ENCODE results near the gene CDKAL1. TPM values are rescaled to one million over a fixed set of nuclear protein-coding genes. Genes with fewer than 3 reads are reported as not detected.

The CDKAL1 gene
- total and polyA plus RNA-seq, 11 donors = 3.2 to 14.3 (median 9.3) TPM

- DNase-seq = no peak
- H3K9me3 ChIP-seq = no peaks in the 10 kb centered on the region
- intact Hi-C loops (cut with DNase I) = loop anchor here in 4 of 10 donors (2.0 to 10.0 kb wide), 3 partner anchors 132 to 439 kb away; partner anchors contain the start of gene E2F3 (in 3 of the 4)
- TF ChIP-seq, protein P1, sequence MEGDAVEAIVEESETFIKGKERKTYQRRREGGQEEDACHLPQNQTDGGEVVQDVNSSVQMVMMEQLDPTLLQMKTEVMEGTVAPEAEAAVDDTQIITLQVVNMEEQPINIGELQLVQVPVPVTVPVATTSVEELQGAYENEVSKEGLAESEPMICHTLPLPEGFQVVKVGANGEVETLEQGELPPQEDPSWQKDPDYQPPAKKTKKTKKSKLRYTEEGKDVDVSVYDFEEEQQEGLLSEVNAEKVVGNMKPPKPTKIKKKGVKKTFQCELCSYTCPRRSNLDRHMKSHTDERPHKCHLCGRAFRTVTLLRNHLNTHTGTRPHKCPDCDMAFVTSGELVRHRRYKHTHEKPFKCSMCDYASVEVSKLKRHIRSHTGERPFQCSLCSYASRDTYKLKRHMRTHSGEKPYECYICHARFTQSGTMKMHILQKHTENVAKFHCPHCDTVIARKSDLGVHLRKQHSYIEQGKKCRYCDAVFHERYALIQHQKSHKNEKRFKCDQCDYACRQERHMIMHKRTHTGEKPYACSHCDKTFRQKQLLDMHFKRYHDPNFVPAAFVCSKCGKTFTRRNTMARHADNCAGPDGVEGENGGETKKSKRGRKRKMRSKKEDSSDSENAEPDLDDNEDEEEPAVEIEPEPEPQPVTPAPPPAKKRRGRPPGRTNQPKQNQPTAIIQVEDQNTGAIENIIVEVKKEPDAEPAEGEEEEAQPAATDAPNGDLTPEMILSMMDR (IDR thresholded peaks at IDR 0.05) = no peak
- no peak for TF ChIP-seq POLR2A (IDR thresholded peaks at IDR 0.05)
- H3K27ac ChIP-seq = peak overlapping the region; percentile 36 to 90 (median 74)
- peaks cover 0 to 13% (median 5%) of the 10 kb centered on the region in 9 donors for H3K36me3 ChIP-seq
- ATAC-seq = no peak
- 43 to 50% (median 46%) methylated on average over 6 of the region's 6 CpGs for WGBS, 4 donors
- no peaks in the 10 kb centered on the region for H3K27me3 ChIP-seq
- peak overlapping the region; percentile 53 to 84 (median 73) for H3K4me3 ChIP-seq
- H3K4me1 ChIP-seq = peaks cover 0 to 17% (median 6%) of the 10 kb centered on the region in 12 donors
These were observed 437 bp upstream of the CDKAL1 start for GRCh38 chr6:20533746-20534294.

DNA sequence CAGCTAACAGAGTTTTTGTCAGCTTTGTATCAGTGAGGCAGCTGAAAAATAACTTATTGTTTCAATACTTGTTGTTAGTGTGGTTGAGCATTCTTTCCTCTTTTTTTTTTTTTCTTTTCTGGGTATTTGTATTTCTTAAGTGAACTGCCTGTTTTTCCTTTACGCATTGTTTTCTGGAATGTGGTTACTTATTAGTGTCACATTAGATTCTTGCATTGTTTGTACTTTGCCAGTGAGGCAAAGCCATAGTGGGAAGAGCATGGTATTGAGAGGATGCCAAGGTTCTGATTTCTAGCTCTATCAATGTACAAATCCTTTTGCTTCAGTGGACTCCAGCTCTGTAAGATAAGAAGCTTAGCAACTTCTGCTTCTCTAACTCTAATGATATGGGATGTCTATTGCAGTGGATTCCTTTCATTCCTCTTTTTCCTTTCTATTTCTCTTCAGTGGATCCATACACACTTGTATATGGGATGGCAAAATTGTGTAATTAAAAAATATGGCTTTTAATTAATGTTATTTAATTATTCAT, 3.9 kb downstream of the CDKAL1 start:
- Histone ChIP-seq H3K27me3 (no peaks in the 10 kb centered on the region), H3K27ac (no peak overlapping the region), H3K4me3 (no peak overlapping the region), H3K9me3 (no peaks in the 10 kb centered on the region), H3K36me3 (peaks cover 0 to 41% (median 9%) of the 10 kb centered on the region in 9 donors), H3K4me1 (peaks cover 0 to 30% (median 7%) of the 10 kb centered on the region in 12 donors)
- TF ChIP-seq, protein P1 (IDR thresholded peaks at IDR 0.05) = no peak
- no peak for TF ChIP-seq POLR2A (IDR thresholded peaks at IDR 0.05)
- WGBS, 4 donors = 29 to 97% (median 77%) methylated on average over 1 of the region's 1 CpG
- ATAC-seq (no peak), DNase-seq (no peak)
- intact Hi-C loops (cut with DNase I) = loop anchor here in 1 of 10 donors (10.0 kb wide), 1 partner anchor 443 kb away; no protein-coding TSS in a partner anchor

- H3K9me3 ChIP-seq = no peaks in the 10 kb centered on the region
- intact Hi-C loops (cut with DNase I) = loop anchor here in 1 of 10 donors (10.0 kb wide), 1 partner anchor 444 kb away; no protein-coding TSS in a partner anchor
- no peaks in the 10 kb centered on the region for H3K27me3 ChIP-seq
- H3K4me1 ChIP-seq = peaks cover 0 to 30% (median 7%) of the 10 kb centered on the region in 12 donors
- 68 to 74% (median 72%) methylated on average over 4 of the region's 4 CpGs for WGBS, 4 donors
- no peak for ATAC-seq
- no peak overlapping the region for H3K27ac ChIP-seq
- TF ChIP-seq POLR2A (IDR thresholded peaks at IDR 0.05) = no peak
- TF ChIP-seq, protein P1 (IDR thresholded peaks at IDR 0.05) = no peak
- H3K4me3 ChIP-seq = no peak overlapping the region
- H3K36me3 ChIP-seq = peaks cover 0 to 41% (median 9%) of the 10 kb centered on the region in 9 donors
- DNase-seq = no peak
These were observed 4.7 kb downstream of the CDKAL1 start for GRCh38 chr6:20538907-20539306.

GRCh38 chr6:20539387-20539786, 5.1 kb downstream of the CDKAL1 start:
- TF ChIP-seq POLR2A (IDR thresholded peaks at IDR 0.05) = no peak
- TF ChIP-seq, protein P1 (IDR thresholded peaks at IDR 0.05) = no peak
- peaks cover 0 to 41% (median 9%) of the 10 kb centered on the region in 9 donors for H3K36me3 ChIP-seq
- H3K9me3 ChIP-seq = no peaks in the 10 kb centered on the region
- DNase-seq (no peak), ATAC-seq (no peak)
- H3K27me3 ChIP-seq = no peaks in the 10 kb centered on the region
- intact Hi-C loops (cut with DNase I) = loop anchor here in 1 of 10 donors (10.0 kb wide), 1 partner anchor 445 kb away; no protein-coding TSS in a partner anchor
- H3K4me1 ChIP-seq = peaks cover 0 to 30% (median 7%) of the 10 kb centered on the region in 12 donors
- H3K4me3 ChIP-seq = no peak overlapping the region
- whole genome bisulfite sequencing, 4 donors = 82 to 100% (median 98%) methylated on average over 2 of the region's 2 CpGs
- H3K27ac ChIP-seq = no peak overlapping the region
